HepG2 (cell line): ENCODE data around the gene NPW. TPM values are rescaled to one million over a fixed set of nuclear protein-coding genes. Genes with fewer than 3 reads are reported as not detected.
"Not testable (repeated sequence)": the region's sequence is repeated elsewhere in the genome, so short reads cannot be mapped to it uniquely, and the experiment has no call there.

ENCODE experiments used
- ATAC-seq: fragments of 200-7000 bp; cut with Tn5 transposase; 3 replicates; pipeline ENCODE4 v1.9.1; 2020; ENCODE audit warnings: mild to moderate bottlenecking, moderate library complexity
- BruUV-seq: library from RNA; stranded (reverse); fragments of 400-500 nt; replicated peaks from 2 replicates; lab custom pipeline; 2021; lab: Mats Ljungman, UMichigan
- CTCF ChIA-PET: fragments of 300-600 bp; formaldehyde crosslinking; extraction: SDS; loops from one replicate; lab custom pipeline; 2021; ENCODE audit warnings: low total read pairs, inconsistent platforms, low intra/inter-chr PET ratio; lab: Yijun Ruan, JAX
- POLR2A ChIA-PET: fragments of 350-600 bp; sonication (Branson Sonifier 250); formaldehyde crosslinking; loops from one replicate; lab custom pipeline; 2020; ENCODE audit warnings: antibody characterized with exemption, inconsistent platforms; lab: Yijun Ruan, JAX
- DNase-seq: peaks from one replicate; pipeline ENCODE4 v3.0.0-alpha.2; 2015; ENCODE audit warnings: low spot score
- FAIRE-seq: peaks from 3 replicates; lab custom pipeline; 2011; peaks lifted over from hg19 to GRCh38; lab: Jason Lieb, UNC
- H2AFZ ChIP-seq: one replicate; pipeline ENCODE4 v1.6.1; 2011; ENCODE audit warnings: low read length, inconsistent platforms
- H3K27ac ChIP-seq: fragments of 300-600 bp; 3 replicates; pipeline ENCODE4 v1.8.0; 2011; ENCODE audit warnings: mixed run types, mild to moderate bottlenecking, mixed read lengths, low read length, inconsistent platforms; ENCODE audit not compliant: insufficient read depth; ENCODE audit errors: extremely low read length
- H3K27me3 ChIP-seq, 2 experiments: fragments of 200-600 bp in 1 of 2; 2 replicates in 1 of 2; 3 replicates in 1 of 2; pipeline versions ENCODE4 v1.6.0 to v1.8.0; 2011; ENCODE audit warnings: low read length in 2 of 2, mild to moderate bottlenecking in 2 of 2, moderate library complexity in 2 of 2, inconsistent platforms in 1 of 2; ENCODE audit not compliant: insufficient read depth in 2 of 2, control insufficient read depth in 1 of 2
- H3K36me3 ChIP-seq, 2 experiments: fragments of 200-600 bp in 1 of 2; replicated peaks in 1 of 2; 2 replicates in 1 of 2; 3 replicates in 1 of 2; pipeline versions ENCODE4 v1.5.1 to v1.8.0; 2011; ENCODE audit warnings: low read length in 2 of 2, inconsistent platforms in 1 of 2; ENCODE audit not compliant: insufficient read depth in 2 of 2, control insufficient read depth in 1 of 2
- H3K4me1 ChIP-seq: 2 replicates; pipeline ENCODE4 v1.5.1; 2012; ENCODE audit warnings: low read length, inconsistent platforms; ENCODE audit not compliant: insufficient read depth
- H3K4me2 ChIP-seq: 2 replicates; pipeline ENCODE4 v1.6.0; 2011; ENCODE audit warnings: low read depth, low read length, inconsistent platforms
- H3K4me3 ChIP-seq, 3 experiments: fragments of 200-600 bp in 1 of 3; sonication (generic), shearing (Covaris generic) in 1 of 3; replicated peaks in 1 of 3; 2 replicates each; pipeline ENCODE4 v1.5.1; 2011 to 2016; ENCODE audit warnings: low read length in 3 of 3, inconsistent platforms in 2 of 3, low read depth in 2 of 3, mild to moderate bottlenecking in 2 of 3, control low read depth in 1 of 3, mixed read lengths in 1 of 3; ENCODE audit not compliant: insufficient read depth in 1 of 3
- H3K79me2 ChIP-seq: one replicate; pipeline ENCODE4 v1.6.1; 2011; ENCODE audit warnings: low read length, inconsistent platforms; ENCODE audit not compliant: insufficient read depth
- H3K9ac ChIP-seq: 2 replicates; pipeline ENCODE4 v1.6.0; 2011; ENCODE audit warnings: mild to moderate bottlenecking, low read depth, low read length, inconsistent platforms; ENCODE audit not compliant: insufficient read depth
- H3K9me3 ChIP-seq: 2 replicates; pipeline ENCODE4 v1.5.1; 2012; ENCODE audit warnings: mild to moderate bottlenecking, low read length
- H4K20me1 ChIP-seq: 2 replicates; pipeline ENCODE4 v1.6.0; 2011; ENCODE audit warnings: inconsistent platforms, mild to moderate bottlenecking, low read length, moderate library complexity; ENCODE audit not compliant: insufficient read depth
- MTA1 ChIP-seq: sonication (generic); formaldehyde crosslinking; IDR thresholded peaks from 2 replicates; pipeline ENCODE4 v1.4.0; 2020; ENCODE audit warnings: missing genetic modification reagents, mild to moderate bottlenecking, borderline replicate concordance
- NR2C2 ChIP-seq: sonication (generic); formaldehyde crosslinking; IDR thresholded peaks from 2 replicates; pipeline ENCODE4 v1.4.0; 2020; ENCODE audit warnings: missing genetic modification reagents, mild to moderate bottlenecking, moderate library complexity, borderline replicate concordance
- NR2F6 ChIP-seq, 2 experiments: IDR thresholded peaks; 2 replicates each; pipeline ENCODE4 v1.6.1; 2016; ENCODE audit warnings: antibody characterized with exemption in 1 of 2, mild to moderate bottlenecking in 1 of 2
- POLR2A ChIP-seq, 2 experiments: IDR thresholded peaks; 2 replicates each; pipeline ENCODE4 v1.6.1; 2011; ENCODE audit warnings: low read depth in 2 of 2, low read length in 2 of 2, mild to moderate bottlenecking in 1 of 2, moderate library complexity in 1 of 2; ENCODE audit not compliant: insufficient read depth in 1 of 2
- RXRA ChIP-seq: sonication (generic); formaldehyde crosslinking; IDR thresholded peaks from 2 replicates; pipeline ENCODE4 v1.5.1; 2020; ENCODE audit warnings: missing genetic modification reagents
- SRSF1 ChIP-seq: fragments of 200-400 bp; formaldehyde crosslinking; optimal IDR thresholded peaks from 2 replicates; pipeline ENCODE3; 2017; ENCODE audit warnings: mild to moderate bottlenecking, low read depth, low read length, moderate library complexity
- ZBTB7A ChIP-seq: sonication (generic); formaldehyde crosslinking; IDR thresholded peaks from 2 replicates; pipeline ENCODE4 v1.8.0; 2022; ENCODE audit warnings: mild to moderate bottlenecking, missing genetic modification reagents
- ZNF605 ChIP-seq: sonication (generic); formaldehyde crosslinking; IDR thresholded peaks from 2 replicates; pipeline ENCODE4 v1.8.0; 2022; ENCODE audit warnings: mild to moderate bottlenecking, missing genetic modification reagents
- ZNF607 ChIP-seq: sonication (generic); formaldehyde crosslinking; IDR thresholded peaks from 2 replicates; pipeline ENCODE4 v1.5.1; 2020; ENCODE audit warnings: missing genetic modification reagents, mild to moderate bottlenecking, borderline replicate concordance
- WGBS: methylation state at CpG from one replicate; pipeline ENCODE4 v1.1.6; 2017; ENCODE audit warnings: low lambda C conversion rate; 5-methylcytosine and 5-hydroxymethylcytosine counted together
- in situ Hi-C: cut with HindIII; loops from 2 replicates; pipeline ENCODE4 v1.10.0; 2017; ENCODE audit warnings: low pct_unique_long_range_greater_than_20kb; ENCODE audit not compliant: extremely low pct_ligation_motif_present
- intact Hi-C: fragments of 100-400 bp; cut with micrococcal nuclease; formaldehyde crosslinking; loops from one replicate; pipeline ENCODE4 v1.10.0; 2022; ENCODE audit not compliant: unreplicated experiment
- polyA plus RNA-seq, 8 experiments: library from polyadenylated mRNA; depleted of rRNA in 3 of 8; stranded (reverse) in 7 of 8; unstranded in 1 of 8; fragments of >200 nt; fragmentation: Illumina TruSeq in 4 of 8; extraction: Trizol in 4 of 8; gene quantifications; 2 replicates each; pipeline versions ENCODE4 v1.2.1 to v1.2.3, GENCODE V29; 2011 to 2016; ENCODE audit warnings: low read depth in 4 of 8, missing spikeins in 1 of 8, mixed read lengths in 1 of 8; ENCODE audit not compliant: insufficient read depth in 1 of 8
- total RNA-seq, 5 experiments: library from RNA; depleted of rRNA; stranded (reverse); fragments of >200 nt; fragmentation: Illumina TruSeq; extraction: Trizol; gene quantifications; 2 replicates each; pipeline ENCODE4 v1.2.3, GENCODE V29; 2016; ENCODE audit warnings: low read depth in 1 of 5
- TF ChIP-seq, protein P1 (sequence below): sonication (generic); formaldehyde crosslinking; IDR thresholded peaks from 2 replicates; pipeline ENCODE4 v1.9.0; 2022; ENCODE audit warnings: missing genetic modification reagents, mild to moderate bottlenecking, borderline replicate concordance
- TF ChIP-seq, protein P2 (sequence below): sonication (generic); formaldehyde crosslinking; IDR thresholded peaks from 2 replicates; pipeline ENCODE4 v1.4.0; 2020; ENCODE audit warnings: missing genetic modification reagents
- TF ChIP-seq, protein P3 (sequence below): sonication (generic); formaldehyde crosslinking; IDR thresholded peaks from 2 replicates; pipeline ENCODE4 v1.5.1; 2020; ENCODE audit warnings: mild to moderate bottlenecking, missing genetic modification reagents, moderate library complexity

NPW gene
- total and polyA plus RNA-seq, 2 of the 13 experiments (the other 11 are each of a cell fraction or from before 2014, with no cell fraction given), result 0.24 to 0.97 TPM

DNA sequence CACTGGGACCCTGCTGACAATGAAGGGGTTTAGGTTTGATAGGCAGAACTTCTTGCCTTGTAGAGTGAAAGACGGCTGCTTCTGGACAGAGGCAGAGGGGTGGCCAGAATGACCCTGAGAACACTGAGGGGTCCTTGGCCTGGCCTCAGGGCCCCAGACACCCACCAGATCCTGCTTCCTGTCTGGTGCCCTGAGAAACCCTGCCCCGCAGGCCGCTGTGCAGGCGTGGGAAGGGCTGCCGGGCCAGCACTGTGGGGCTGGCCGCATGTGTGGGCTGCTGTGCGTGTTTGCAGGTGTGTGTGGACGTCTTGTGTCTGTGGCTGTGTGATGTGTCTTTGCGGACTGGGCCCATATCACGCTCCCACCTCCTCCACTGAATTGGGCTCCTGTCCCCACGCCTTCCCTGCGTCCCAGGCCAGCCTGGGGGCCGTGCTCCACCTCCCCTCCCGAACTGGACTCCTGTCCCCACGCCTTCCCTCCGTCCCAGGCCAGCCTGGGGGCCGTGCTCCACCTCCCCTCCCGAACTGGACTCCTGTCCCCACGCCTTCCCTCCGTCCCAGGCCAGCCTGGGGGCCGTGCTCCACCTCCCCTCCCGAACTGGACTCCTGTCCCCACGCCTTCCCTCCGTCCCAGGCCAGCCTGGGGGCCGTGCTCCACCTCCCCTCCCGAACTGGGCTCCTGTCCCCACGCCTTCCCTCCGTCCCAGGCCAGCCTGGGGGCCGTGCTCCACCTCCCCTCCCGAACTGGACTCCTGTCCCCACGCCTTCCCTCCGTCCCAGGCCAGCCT lies 14.5 kb downstream of the NPW start:
- 10% methylated on average over 4 of the region's 32 CpGs for WGBS
- H3K79me2 ChIP-seq; in situ Hi-C loops; H3K27me3 ChIP-seq; H3K9me3 ChIP-seq; DNase-seq; BruUV-seq; CTCF ChIA-PET; H2AFZ ChIP-seq; H4K20me1 ChIP-seq; H3K36me3 ChIP-seq; intact Hi-C loops; TF ChIP-seq NR2F6 (CRISPR knock-in tag; IDR thresholded peaks at IDR 0.05): not testable (repeated sequence)
- FAIRE-seq (peak; percentile 54), ATAC-seq (peak; percentile 5)
- Histone ChIP-seq H3K27ac (peak overlapping the region; percentile 90), H3K4me1 (peaks cover 85% of the 10 kb centered on the region), H3K9ac (peak overlapping the region; percentile 75), H3K4me2 (peak overlapping the region; percentile 93), H3K4me3 (peak overlapping the region; percentile 46 to 69 (median 46); a peak in 5 of 6 replicates)
- POLR2A ChIA-PET, result interaction anchor here (0.8 to 4.6 kb wide), 8 partner anchors 10 to 121 kb away, joined by 3 to 67 read pairs (median 8); partner anchors contain the start of genes NTHL1, TRAF7 and TSC2
- TF ChIP-seq ZNF607 (CRISPR knock-in tag), result 0 out of 2 replicates have a peak, but pooled peaks have one; percentile 2
- 0 out of 4 replicates have a peak, but pooled peaks of 1 of the 2 experiments have one; percentile 9 for TF ChIP-seq POLR2A (IDR thresholded peaks at IDR 0.05; ENCODE audit: insufficient read depth in 1 of 2, low read depth in 2 of 2, low read length in 2 of 2)
- TF ChIP-seq RXRA (CRISPR knock-in tag), result peak; percentile 23; the same call in 1 of the 2 replicates
- 0 out of 2 replicates have a peak, but pooled peaks have one; percentile 6 for TF ChIP-seq NR2F6 (IDR thresholded peaks at IDR 0.05)
- TF ChIP-seq, protein P1, sequence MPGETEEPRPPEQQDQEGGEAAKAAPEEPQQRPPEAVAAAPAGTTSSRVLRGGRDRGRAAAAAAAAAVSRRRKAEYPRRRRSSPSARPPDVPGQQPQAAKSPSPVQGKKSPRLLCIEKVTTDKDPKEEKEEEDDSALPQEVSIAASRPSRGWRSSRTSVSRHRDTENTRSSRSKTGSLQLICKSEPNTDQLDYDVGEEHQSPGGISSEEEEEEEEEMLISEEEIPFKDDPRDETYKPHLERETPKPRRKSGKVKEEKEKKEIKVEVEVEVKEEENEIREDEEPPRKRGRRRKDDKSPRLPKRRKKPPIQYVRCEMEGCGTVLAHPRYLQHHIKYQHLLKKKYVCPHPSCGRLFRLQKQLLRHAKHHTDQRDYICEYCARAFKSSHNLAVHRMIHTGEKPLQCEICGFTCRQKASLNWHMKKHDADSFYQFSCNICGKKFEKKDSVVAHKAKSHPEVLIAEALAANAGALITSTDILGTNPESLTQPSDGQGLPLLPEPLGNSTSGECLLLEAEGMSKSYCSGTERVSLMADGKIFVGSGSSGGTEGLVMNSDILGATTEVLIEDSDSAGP (CRISPR knock-in tag), result peak; percentile 67; the same call in 1 of the 2 replicates
- peak; percentile 61; the same call in 1 of the 2 replicates for TF ChIP-seq MTA1 (CRISPR knock-in tag)
- TF ChIP-seq NR2C2 (CRISPR knock-in tag), result peak; percentile 75
- peak; percentile 86 for TF ChIP-seq SRSF1
- TF ChIP-seq, protein P2, sequence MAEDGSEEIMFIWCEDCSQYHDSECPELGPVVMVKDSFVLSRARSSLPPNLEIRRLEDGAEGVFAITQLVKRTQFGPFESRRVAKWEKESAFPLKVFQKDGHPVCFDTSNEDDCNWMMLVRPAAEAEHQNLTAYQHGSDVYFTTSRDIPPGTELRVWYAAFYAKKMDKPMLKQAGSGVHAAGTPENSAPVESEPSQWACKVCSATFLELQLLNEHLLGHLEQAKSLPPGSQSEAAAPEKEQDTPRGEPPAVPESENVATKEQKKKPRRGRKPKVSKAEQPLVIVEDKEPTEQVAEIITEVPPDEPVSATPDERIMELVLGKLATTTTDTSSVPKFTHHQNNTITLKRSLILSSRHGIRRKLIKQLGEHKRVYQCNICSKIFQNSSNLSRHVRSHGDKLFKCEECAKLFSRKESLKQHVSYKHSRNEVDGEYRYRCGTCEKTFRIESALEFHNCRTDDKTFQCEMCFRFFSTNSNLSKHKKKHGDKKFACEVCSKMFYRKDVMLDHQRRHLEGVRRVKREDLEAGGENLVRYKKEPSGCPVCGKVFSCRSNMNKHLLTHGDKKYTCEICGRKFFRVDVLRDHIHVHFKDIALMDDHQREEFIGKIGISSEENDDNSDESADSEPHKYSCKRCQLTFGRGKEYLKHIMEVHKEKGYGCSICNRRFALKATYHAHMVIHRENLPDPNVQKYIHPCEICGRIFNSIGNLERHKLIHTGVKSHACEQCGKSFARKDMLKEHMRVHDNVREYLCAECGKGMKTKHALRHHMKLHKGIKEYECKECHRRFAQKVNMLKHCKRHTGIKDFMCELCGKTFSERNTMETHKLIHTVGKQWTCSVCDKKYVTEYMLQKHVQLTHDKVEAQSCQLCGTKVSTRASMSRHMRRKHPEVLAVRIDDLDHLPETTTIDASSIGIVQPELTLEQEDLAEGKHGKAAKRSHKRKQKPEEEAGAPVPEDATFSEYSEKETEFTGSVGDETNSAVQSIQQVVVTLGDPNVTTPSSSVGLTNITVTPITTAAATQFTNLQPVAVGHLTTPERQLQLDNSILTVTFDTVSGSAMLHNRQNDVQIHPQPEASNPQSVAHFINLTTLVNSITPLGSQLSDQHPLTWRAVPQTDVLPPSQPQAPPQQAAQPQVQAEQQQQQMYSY (CRISPR knock-in tag), result peak; percentile 96
- TF ChIP-seq, protein P3, sequence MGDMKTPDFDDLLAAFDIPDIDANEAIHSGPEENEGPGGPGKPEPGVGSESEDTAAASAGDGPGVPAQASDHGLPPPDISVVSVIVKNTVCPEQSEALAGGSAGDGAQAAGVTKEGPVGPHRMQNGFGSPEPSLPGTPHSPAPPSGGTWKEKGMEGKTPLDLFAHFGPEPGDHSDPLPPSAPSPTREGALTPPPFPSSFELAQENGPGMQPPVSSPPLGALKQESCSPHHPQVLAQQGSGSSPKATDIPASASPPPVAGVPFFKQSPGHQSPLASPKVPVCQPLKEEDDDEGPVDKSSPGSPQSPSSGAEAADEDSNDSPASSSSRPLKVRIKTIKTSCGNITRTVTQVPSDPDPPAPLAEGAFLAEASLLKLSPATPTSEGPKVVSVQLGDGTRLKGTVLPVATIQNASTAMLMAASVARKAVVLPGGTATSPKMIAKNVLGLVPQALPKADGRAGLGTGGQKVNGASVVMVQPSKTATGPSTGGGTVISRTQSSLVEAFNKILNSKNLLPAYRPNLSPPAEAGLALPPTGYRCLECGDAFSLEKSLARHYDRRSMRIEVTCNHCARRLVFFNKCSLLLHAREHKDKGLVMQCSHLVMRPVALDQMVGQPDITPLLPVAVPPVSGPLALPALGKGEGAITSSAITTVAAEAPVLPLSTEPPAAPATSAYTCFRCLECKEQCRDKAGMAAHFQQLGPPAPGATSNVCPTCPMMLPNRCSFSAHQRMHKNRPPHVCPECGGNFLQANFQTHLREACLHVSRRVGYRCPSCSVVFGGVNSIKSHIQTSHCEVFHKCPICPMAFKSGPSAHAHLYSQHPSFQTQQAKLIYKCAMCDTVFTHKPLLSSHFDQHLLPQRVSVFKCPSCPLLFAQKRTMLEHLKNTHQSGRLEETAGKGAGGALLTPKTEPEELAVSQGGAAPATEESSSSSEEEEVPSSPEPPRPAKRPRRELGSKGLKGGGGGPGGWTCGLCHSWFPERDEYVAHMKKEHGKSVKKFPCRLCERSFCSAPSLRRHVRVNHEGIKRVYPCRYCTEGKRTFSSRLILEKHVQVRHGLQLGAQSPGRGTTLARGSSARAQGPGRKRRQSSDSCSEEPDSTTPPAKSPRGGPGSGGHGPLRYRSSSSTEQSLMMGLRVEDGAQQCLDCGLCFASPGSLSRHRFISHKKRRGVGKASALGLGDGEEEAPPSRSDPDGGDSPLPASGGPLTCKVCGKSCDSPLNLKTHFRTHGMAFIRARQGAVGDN (CRISPR knock-in tag), result peak; percentile 60
- 0 out of 2 replicates have a peak, but pooled peaks have one; percentile 30 for TF ChIP-seq ZNF605 (CRISPR knock-in tag)
- TF ChIP-seq ZBTB7A (CRISPR knock-in tag), result peak; percentile 70; the same call in 1 of the 2 replicates
